Measurements from ENCODE around the gene FIBIN.

DNA sequence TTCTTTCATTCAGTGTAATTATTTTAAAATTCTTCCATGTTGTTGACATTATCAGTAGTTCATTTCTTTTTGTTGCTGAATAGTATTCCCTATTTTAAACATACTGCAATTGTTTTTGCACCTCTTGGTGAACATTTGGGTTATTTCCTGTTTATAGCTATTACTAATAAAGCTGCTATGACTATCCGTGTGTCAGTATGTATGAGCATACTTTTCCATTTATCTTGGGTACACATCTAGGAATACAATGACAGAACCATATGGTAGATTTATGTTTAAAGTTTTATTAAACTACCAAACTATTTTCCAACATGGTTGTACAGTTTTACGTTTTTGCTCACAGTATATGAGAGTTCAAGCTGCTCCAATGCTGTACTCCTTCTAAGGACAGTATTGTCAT, 22.0 kb upstream of the FIBIN start:
- TF ChIP-seq CEBPB (IDR thresholded peaks at IDR 0.05; ENCODE audit: low read depth) (no peak), CTCF (IDR thresholded peaks at IDR 0.05 in 2 of 3, conservative IDR thresholded peaks at IDR 0.05 in 1 of 3; ENCODE audit: borderline replicate concordance in 1 of 3, insufficient read depth in 1 of 3, low read depth in 2 of 3, low read length in 2 of 3) (no peak), POLR2A (IDR thresholded peaks at IDR 0.05; ENCODE audit: borderline replicate concordance, extremely low read depth, insufficient read depth, insufficient read length) (no peak), JUND (IDR thresholded peaks at IDR 0.05) (no peak), POLR2AphosphoS5 (IDR thresholded peaks at IDR 0.05; ENCODE audit: low read depth, low read length) (no peak), EZH2phosphoT487 (IDR thresholded peaks at IDR 0.05; ENCODE audit: borderline replicate concordance) (no peak), REST (IDR thresholded peaks at IDR 0.05; ENCODE audit: low read depth) (no peak), YY1 (IDR thresholded peaks at IDR 0.05; ENCODE audit: extremely low read depth, insufficient replicate concordance, low read depth, low read length) (no peak), ZFX (IDR thresholded peaks at IDR 0.05) (no peak), TCF7L2 (IDR thresholded peaks at IDR 0.05; ENCODE audit: borderline replicate concordance, extremely low read depth, insufficient read depth, insufficient read length) (no peak)
- TF ChIP-seq, protein P1, sequence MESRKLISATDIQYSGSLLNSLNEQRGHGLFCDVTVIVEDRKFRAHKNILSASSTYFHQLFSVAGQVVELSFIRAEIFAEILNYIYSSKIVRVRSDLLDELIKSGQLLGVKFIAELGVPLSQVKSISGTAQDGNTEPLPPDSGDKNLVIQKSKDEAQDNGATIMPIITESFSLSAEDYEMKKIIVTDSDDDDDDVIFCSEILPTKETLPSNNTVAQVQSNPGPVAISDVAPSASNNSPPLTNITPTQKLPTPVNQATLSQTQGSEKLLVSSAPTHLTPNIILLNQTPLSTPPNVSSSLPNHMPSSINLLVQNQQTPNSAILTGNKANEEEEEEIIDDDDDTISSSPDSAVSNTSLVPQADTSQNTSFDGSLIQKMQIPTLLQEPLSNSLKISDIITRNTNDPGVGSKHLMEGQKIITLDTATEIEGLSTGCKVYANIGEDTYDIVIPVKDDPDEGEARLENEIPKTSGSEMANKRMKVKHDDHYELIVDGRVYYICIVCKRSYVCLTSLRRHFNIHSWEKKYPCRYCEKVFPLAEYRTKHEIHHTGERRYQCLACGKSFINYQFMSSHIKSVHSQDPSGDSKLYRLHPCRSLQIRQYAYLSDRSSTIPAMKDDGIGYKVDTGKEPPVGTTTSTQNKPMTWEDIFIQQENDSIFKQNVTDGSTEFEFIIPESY (IDR thresholded peaks at IDR 0.05; ENCODE audit: extremely low read depth, insufficient replicate concordance, low read length), result no peak
